ENCODE data around the gene PID1.

Gene PID1

GRCh38 chr2:229041691-229042090 is 229.4 kb downstream of the PID1 start:
- Histone ChIP-seq H3K36me3 (no peaks in the 10 kb centered on the region), H3K4me3 (no peak overlapping the region), H3K27ac (no peak overlapping the region), H3K9me3 (no peaks in the 10 kb centered on the region), H3K4me1 (no peaks in the 10 kb centered on the region), H3K27me3 (no peaks in the 10 kb centered on the region)
- TF ChIP-seq CTCF (IDR thresholded peaks at IDR 0.05): no peak
- no peak for DNase-seq
- intact Hi-C loops (cut with DNase I; ENCODE audit: low total_unique reads): no loop called here

GRCh38 chr2:229037621-229038020 is 233.5 kb downstream of the PID1 start:
- DNase-seq: no peak
- H3K4me1 ChIP-seq: no peaks in the 10 kb centered on the region
- no peak overlapping the region for H3K4me3 ChIP-seq
- H3K27ac ChIP-seq: no peak overlapping the region
- TF ChIP-seq CTCF (IDR thresholded peaks at IDR 0.05): no peak
- no peaks in the 10 kb centered on the region for H3K9me3 ChIP-seq
- H3K36me3 ChIP-seq: no peaks in the 10 kb centered on the region
- H3K27me3 ChIP-seq: no peaks in the 10 kb centered on the region
- intact Hi-C loops (cut with DNase I; ENCODE audit: low total_unique reads): no loop called here

GRCh38 chr2:229033816-229034215 is 237.3 kb downstream of the PID1 start:
- H3K4me1 ChIP-seq: no peaks in the 10 kb centered on the region
- no peaks in the 10 kb centered on the region for H3K9me3 ChIP-seq
- no peaks in the 10 kb centered on the region for H3K27me3 ChIP-seq
- no peak overlapping the region for H3K4me3 ChIP-seq
- no peak overlapping the region for H3K27ac ChIP-seq
- TF ChIP-seq CTCF (IDR thresholded peaks at IDR 0.05): no peak
- H3K36me3 ChIP-seq: no peaks in the 10 kb centered on the region
- no peak for DNase-seq
- intact Hi-C loops (cut with DNase I; ENCODE audit: low total_unique reads): no loop called here

GRCh38 chr2:229032608-229033234 is 238.4 kb downstream of the PID1 start:
- H3K4me1 ChIP-seq: peaks cover 0 to 2% (median 0%) of the 10 kb centered on the region in 4 donors
- H3K36me3 ChIP-seq: no peaks in the 10 kb centered on the region
- H3K27ac ChIP-seq: no peak overlapping the region
- H3K9me3 ChIP-seq: no peaks in the 10 kb centered on the region
- DNase-seq: no peak
- TF ChIP-seq CTCF (IDR thresholded peaks at IDR 0.05): no peak
- no peak overlapping the region for H3K4me3 ChIP-seq
- intact Hi-C loops (cut with DNase I; ENCODE audit: low total_unique reads): no loop called here
- H3K27me3 ChIP-seq: no peaks in the 10 kb centered on the region

GRCh38 chr2:229027353-229028105 is 243.6 kb downstream of the PID1 start:
- no peaks in the 10 kb centered on the region for H3K9me3 ChIP-seq
- H3K27me3 ChIP-seq: no peaks in the 10 kb centered on the region
- intact Hi-C loops (cut with DNase I; ENCODE audit: low total_unique reads): no loop called here
- TF ChIP-seq CTCF (IDR thresholded peaks at IDR 0.05): no peak
- no peak overlapping the region for H3K4me3 ChIP-seq
- no peak for DNase-seq
- peaks cover 0 to 9% (median 0%) of the 10 kb centered on the region in 4 donors for H3K4me1 ChIP-seq
- H3K36me3 ChIP-seq: no peaks in the 10 kb centered on the region
- no peak overlapping the region for H3K27ac ChIP-seq

Data from tibial artery (tissue), 4 donors.